Hindlimb muscle (tissue), 1 donor: ENCODE measurements around the gene CDON. TPM values are rescaled to one million over a fixed set of nuclear protein-coding genes. Genes with fewer than 3 reads are reported as not detected.

Source experiments
- DNase-seq: peaks from one replicate; pipeline ENCODE4 v3.0.0-alpha.2; 2013
- polyA plus RNA-seq: library from polyadenylated mRNA; unstranded; fragments of 120-200 nt; gene quantifications from one replicate; pipeline ENCODE4 v1.2.1, GENCODE V29; 2013; ENCODE audit not compliant: insufficient read length

Gene CDON
- polyA plus RNA-seq, 1 donor, result 19.4 TPM

GRCh38 chr11:125942771-125943428, 119.8 kb downstream of the CDON start:
- DNase-seq, result no peak

- peak; percentile 63 for DNase-seq
Measured at GRCh38 chr11:125941619-125942611, 120.8 kb downstream of the CDON start.

- DNase-seq, result no peak
Measured at GRCh38 chr11:125941267-125941618, 121.4 kb downstream of the CDON start.

GRCh38 chr11:125940145-125940544, 122.5 kb downstream of the CDON start:
- DNase-seq, result no peak

- peak; percentile 75 for DNase-seq
Measured at GRCh38 chr11:125939081-125939521, 123.6 kb downstream of the CDON start.

GRCh38 chr11:125938418-125938817, 124.2 kb downstream of the CDON start:
- no peak for DNase-seq

- DNase-seq, result peak; percentile 72
Measured at GRCh38 chr11:125935618-125936199, 127.0 kb downstream of the CDON start.

GRCh38 chr11:125935056-125935455, 127.6 kb downstream of the CDON start:
- no peak for DNase-seq

GRCh38 chr11:125934473-125934872, 128.2 kb downstream of the CDON start:
- no peak for DNase-seq

GRCh38 chr11:125933030-125933813, 129.4 kb downstream of the CDON start:
- no peak for DNase-seq

GRCh38 chr11:125932301-125932700, 130.4 kb downstream of the CDON start:
- no peak for DNase-seq

GRCh38 chr11:125931668-125932067, 131.0 kb downstream of the CDON start:
- peak; percentile 67 for DNase-seq

GRCh38 chr11:125931116-125931515, 131.6 kb downstream of the CDON start:
- DNase-seq, result no peak

- no peak for DNase-seq
Measured at GRCh38 chr11:125930076-125930450, 132.6 kb downstream of the CDON start.

- DNase-seq, result no peak
Measured at GRCh38 chr11:125929445-125930075, 133.1 kb downstream of the CDON start.

- no peak for DNase-seq
Measured at GRCh38 chr11:125926682-125927081, 136.0 kb downstream of the CDON start.

- DNase-seq, result no peak
Measured at GRCh38 chr11:125925804-125926203, 136.9 kb downstream of the CDON start.

- DNase-seq, result no peak
Measured at GRCh38 chr11:125925247-125925740, 137.4 kb downstream of the CDON start.

- no peak for DNase-seq
Measured at GRCh38 chr11:125924384-125925007, 138.2 kb downstream of the CDON start.

- DNase-seq, result no peak
Measured at GRCh38 chr11:125923633-125924032, 139.0 kb downstream of the CDON start.

- DNase-seq, result peak; percentile 76
Measured at GRCh38 chr11:125923012-125923579, 139.6 kb downstream of the CDON start.
